Camera-type eye (tissue), 1 donor: ENCODE results near the gene CASP1. TPM values are rescaled to one million over a fixed set of nuclear protein-coding genes. Genes with fewer than 3 reads are reported as not detected.

Experiments
- total RNA-seq: library from RNA; depleted of rRNA; stranded (reverse); fragments of >200 nt; gene quantifications from one replicate; pipeline ENCODE4 v1.2.3, GENCODE V29; 2014

Gene CASP1
- total RNA-seq, result 6.8 TPM

DNA sequence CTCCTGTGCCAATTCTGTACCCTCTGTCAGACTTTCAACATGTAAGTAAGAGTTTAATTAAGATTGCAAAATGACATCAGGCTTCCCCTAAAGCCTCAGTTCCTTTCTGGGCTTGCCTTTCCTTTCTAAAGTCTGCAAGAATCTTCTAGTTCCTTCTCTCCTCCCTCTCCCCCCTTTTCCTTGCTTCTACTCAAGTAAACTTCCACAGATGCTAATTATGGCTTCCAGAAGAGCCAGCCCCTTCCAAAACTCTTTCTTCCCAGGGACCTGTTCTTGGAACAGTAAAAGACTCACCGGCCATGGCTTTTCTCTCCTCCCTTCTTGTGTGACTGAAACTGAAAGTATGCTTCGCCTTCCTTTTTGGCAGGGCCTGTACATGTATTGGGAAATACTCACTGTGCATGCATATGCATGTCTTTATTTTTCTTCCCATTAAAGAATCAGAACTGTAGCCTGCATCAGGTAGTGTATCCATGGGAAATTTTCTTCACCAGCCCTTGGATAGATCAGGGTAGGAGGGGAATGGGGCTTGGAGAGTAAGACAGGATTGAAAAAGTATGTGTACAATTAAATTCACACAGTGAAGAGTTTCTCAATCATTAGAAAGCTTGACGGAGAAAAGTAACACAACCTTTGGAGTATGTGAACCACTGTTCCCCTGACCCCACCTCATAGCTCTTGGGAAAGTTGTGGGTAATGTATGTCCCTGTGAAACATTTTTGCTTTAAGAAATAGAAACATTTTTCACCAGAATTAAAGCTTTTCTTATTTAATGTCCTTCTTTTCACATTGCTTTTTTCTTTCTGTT lies at the start of gene CASP1:
Gene CASP1, minus strand, starts transcription at position 332 of the 808 bp plus-strand sequence. Its CDS starts 31 bp downstream, at position 301.

DNA sequence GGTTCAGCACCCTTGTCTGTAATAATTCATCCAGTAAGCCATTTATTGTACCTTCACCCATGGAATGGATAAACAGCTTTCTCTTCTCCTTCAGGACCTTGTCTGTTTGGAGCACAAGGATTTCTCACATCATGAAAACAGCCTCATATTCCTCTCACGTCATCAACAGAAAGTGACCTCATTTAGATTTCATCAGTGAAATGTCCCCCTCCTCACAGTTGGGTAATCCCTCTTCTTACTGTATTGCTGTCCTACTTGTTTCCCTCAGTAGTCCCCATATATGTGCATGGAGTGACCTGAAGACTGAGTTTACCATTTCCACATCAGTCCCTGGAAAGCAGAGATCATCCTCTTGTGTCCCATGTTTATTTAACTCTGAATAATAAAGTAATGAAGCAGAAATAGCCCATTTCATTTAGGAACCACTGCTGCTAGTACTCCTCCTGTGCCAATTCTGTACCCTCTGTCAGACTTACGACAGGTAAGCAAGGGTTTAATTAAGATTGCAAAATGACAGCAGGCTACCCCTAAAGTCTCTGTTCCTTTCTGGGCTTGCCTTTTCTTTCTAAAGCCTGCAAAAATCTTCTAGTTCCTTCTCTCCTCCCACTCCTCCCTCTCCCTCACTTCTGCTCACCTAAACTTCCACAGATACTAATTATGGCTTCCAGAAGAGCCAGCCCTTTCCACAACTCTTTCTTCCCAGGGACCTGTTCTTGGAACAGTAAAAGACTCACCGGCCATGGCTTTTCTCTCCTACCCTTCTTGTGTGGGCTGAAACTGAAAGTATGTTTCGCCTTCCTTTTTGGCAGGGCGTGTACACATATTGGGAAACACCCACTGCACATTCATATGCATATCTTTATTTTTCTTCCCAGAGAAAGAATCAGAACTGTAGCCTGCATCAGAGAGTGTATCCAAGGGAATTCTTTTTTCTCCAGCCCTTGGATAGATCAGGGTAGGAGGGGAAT lies 9.9 kb upstream of the CASP1 start, which contains the start of gene CARD16:
Gene CARD16, minus strand, starts transcription at position 779 of the 968 bp plus-strand sequence. Its CDS starts 38 bp downstream, at position 741.

DNA sequence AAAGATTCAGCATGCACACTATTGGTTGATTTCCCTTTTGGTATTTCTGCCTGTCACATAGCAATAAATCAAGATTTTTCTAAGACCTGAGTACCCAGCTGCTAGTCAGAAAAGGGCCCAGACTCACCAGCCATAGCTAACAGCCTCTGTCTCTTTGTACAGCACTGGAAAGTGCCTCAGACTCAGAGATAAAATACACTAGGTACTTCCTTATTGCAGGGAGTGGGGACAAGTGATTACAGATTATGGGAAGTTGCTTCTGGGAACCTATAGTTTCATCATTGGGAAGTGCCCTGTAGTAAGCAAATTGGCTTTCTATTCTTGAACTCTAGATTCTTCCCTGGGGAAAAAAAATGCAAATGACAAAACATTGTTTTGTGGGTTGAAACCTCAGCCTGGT lies 11.9 kb downstream of the CASP1 start, which contains the start of gene CASP5:
Gene CASP5, minus strand, starts transcription at position 166 of the 400 bp plus-strand sequence. Its CDS starts 32 bp downstream, at position 134.

Other genes with a start within 250 kb of the CASP1 start
- gene CASP12, start 136.7 kb downstream of the CASP1 start, total RNA-seq, result 0.27 TPM
- 38.8 TPM for gene CASP4, start 66.6 kb downstream of the CASP1 start, total RNA-seq
- gene CASP5, start 12.0 kb downstream of the CASP1 start, total RNA-seq, result not detected
- gene CARD16, start 10.2 kb upstream of the CASP1 start, total RNA-seq, result 7.7 TPM
- 0.88 TPM for gene CARD18, start 104.6 kb upstream of the CASP1 start, total RNA-seq